Kasumi-1 (cell line): ENCODE results near the gene RABL3.
A peak's percentile ranks its signal among the peaks of the same experiment; 100 is the strongest.
"Not testable (repeated sequence)": the region's sequence is repeated elsewhere in the genome, so short reads cannot be mapped to it uniquely, and the experiment has no call there.

Experiments used
- DNase-seq, 2 experiments: peaks; one replicate each; lab custom pipeline; 2025; lab: John Stamatoyannopoulos, UW

Gene RABL3

GRCh38 chr3:120645083-120645845, 97.1 kb downstream of the RABL3 start:
- peak; percentile 21 to 46 for DNase-seq

DNA sequence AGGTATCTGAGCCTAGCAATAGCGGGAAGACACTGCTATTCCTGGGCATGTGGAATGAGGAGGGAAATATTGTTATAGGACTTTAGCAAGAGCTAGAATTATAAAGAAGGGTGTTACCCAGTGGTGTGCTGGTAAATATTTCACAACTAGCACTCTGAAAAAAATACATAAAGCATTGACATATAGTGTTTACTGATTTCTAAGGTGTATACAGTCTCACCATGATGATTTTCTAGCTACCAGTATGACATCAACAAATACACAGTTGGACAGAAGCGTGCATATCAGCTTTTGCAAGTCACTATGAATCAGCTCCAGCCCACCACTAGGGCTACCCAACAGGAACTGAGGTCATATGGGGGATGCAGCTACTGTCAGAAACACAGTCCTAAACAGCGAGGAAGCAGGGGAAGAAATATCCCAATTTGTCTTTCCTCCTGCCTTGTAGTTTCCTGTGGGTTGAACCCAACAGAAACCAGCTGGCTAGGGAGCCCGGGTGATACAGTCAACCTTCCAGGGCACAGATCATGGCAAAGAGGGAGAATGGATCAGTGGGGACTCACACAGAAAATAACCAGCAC, 99.9 kb downstream of the RABL3 start:
- peak; percentile 91 to 96 for DNase-seq

DNA sequence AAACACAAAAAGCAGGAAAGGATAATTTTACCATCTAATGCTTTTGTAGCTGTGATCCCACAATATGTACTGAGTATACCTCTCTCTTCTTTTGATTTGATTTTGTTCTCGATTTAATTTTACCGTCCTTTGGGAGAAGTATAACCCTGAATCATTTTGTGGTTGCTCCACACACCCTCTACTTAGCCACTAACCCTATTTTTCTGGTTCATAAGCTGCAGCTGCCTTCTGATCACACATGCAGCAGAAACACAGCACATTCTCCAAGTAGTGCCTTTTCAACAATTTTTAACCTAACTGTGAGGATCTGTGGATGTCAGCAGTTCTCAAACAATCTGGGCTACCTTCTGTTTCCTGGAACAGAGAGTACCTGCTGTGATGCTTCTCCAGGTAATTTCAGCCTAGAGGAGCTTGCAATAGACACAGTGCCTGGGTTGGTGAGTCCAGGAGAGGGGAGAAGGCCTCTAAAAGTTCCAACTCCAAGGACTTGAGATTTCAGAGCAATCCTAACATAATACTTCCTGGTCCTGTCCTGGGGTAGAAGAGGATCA, 100.5 kb downstream of the RABL3 start:
- DNase-seq, result no peak

- no peak for DNase-seq
These were observed 102.1 kb downstream of the RABL3 start for GRCh38 chr3:120640231-120640630.

DNA sequence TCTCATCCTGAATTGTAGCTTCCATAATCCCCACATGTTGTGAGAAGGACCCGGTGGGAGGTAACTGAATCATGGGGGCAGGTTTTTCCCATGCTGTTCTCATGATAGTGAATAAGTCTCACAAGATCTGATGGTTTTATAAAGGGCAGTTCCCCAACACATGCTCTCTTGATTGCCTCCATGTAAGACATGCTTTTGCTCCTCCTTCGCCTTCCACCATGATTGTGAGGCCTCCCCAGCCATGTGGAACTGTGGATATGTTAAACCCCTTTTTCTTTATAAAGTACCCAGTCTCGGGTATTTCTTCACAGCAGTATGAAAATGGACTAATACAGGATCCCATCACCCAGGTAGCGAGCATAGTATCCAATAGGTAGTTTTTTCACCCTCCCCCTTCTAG, 103.5 kb downstream of the RABL3 start:
- not testable (repeated sequence) for DNase-seq

- DNase-seq, result peak; percentile 24 to 41
These were observed 104.3 kb downstream of the RABL3 start for GRCh38 chr3:120637851-120638559.

- DNase-seq, result no peak
These were observed 105.4 kb downstream of the RABL3 start for GRCh38 chr3:120636795-120637401.
